Transverse colon (tissue), 3 donors: ENCODE results near the gene IDH3G.

Source experiments
- EP300 ChIP-seq: sonication (generic); formaldehyde crosslinking; IDR thresholded peaks from one replicate; pipeline ENCODE4 v1.6.1; 2017; ENCODE audit warnings: antibody characterized with exemption, low read depth
- POLR2A ChIP-seq: fragments of 450-650 bp; IDR thresholded peaks from one replicate; pipeline ENCODE4 v1.6.1; 2016; ENCODE audit warnings: antibody characterized with exemption, mild to moderate bottlenecking, moderate library complexity
- TF ChIP-seq, protein P1 (sequence below), 5 experiments: fragments of 200-600 bp in 3 of 5; fragments of 450-650 bp in 2 of 5; sonication (generic) in 3 of 5; IDR thresholded peaks; 1 replicate in 2 of 5; 2 replicates in 3 of 5; pipeline ENCODE4 v1.5.1; 2016 to 2017; ENCODE audit warnings: antibody characterized with exemption in 5 of 5, inconsistent platforms in 3 of 5, mild to moderate bottlenecking in 2 of 5, moderate library complexity in 1 of 5

DNA sequence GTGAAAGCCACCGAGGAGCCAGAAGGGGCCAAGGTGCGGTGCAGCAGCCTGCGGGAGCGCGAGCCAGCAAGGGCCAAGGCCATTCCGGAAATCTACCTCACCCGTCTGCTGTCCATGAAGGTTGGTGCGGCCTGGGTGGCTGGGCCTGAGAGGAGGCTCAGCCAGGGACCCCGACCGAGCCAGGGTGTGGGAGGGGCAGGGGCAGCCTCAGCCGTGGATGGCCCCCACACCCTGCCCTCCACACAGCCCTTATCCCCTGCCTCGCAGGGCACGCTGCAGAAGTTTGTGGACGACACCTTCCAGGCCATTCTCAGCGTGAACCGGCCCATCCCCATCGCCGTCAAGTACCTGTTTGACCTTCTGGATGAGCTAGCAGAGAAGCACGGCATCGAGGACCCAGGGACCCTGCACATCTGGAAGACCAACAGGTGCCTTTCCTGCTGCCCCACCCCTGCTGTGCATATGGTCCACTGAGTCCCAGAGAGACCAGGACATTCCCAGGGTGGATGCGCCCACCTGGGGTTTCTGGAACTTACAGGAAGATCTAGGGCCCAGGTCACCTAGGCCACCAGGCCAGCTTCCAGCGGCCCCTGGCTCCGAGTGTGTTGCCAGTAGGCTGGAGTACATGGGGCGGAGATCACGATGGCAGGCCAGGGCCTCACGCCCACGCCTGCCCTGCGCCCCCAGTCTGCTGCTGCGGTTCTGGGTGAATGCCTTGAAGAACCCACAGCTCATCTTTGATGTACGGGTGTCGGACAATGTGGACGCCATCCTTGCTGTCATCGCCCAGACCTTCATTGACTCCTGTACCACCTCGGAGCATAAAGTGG is 16.7 kb downstream of the IDH3G start:
- TF ChIP-seq, protein P1, sequence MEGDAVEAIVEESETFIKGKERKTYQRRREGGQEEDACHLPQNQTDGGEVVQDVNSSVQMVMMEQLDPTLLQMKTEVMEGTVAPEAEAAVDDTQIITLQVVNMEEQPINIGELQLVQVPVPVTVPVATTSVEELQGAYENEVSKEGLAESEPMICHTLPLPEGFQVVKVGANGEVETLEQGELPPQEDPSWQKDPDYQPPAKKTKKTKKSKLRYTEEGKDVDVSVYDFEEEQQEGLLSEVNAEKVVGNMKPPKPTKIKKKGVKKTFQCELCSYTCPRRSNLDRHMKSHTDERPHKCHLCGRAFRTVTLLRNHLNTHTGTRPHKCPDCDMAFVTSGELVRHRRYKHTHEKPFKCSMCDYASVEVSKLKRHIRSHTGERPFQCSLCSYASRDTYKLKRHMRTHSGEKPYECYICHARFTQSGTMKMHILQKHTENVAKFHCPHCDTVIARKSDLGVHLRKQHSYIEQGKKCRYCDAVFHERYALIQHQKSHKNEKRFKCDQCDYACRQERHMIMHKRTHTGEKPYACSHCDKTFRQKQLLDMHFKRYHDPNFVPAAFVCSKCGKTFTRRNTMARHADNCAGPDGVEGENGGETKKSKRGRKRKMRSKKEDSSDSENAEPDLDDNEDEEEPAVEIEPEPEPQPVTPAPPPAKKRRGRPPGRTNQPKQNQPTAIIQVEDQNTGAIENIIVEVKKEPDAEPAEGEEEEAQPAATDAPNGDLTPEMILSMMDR (IDR thresholded peaks at IDR 0.05): no peak
- TF ChIP-seq POLR2A: no peak
- TF ChIP-seq EP300: no peak
